BE2C (cell line): ENCODE measurements around the gene TENM4.

Experiments
- DNase-seq: peaks from one replicate; pipeline ENCODE4 v3.0.0-alpha.2; 2020
- H3K27me3 ChIP-seq: fragments of 250-450 bp; sonication (Bioruptor Pico); 2 replicates; pipeline ENCODE4 v1.5.1; 2020; ENCODE audit warnings: mild to moderate bottlenecking
- H3K36me3 ChIP-seq: fragments of 250-450 bp; sonication (Bioruptor Pico); 2 replicates; pipeline ENCODE4 v1.5.1; 2020; ENCODE audit warnings: mild to moderate bottlenecking
- H3K4me1 ChIP-seq: fragments of 250-450 bp; sonication (Bioruptor Pico); 2 replicates; pipeline ENCODE4 v1.5.1; 2020
- H3K4me3 ChIP-seq: 2 replicates; pipeline ENCODE4 v1.5.1; 2011; ENCODE audit warnings: low read depth, low read length
- H3K9me3 ChIP-seq: fragments of 250-450 bp; sonication (Bioruptor Pico); 2 replicates; pipeline ENCODE4 v1.5.1; 2020
- CTCF ChIP-seq: IDR thresholded peaks from 2 replicates; pipeline ENCODE4 v1.5.1; 2012; ENCODE audit warnings: mild to moderate bottlenecking, low read depth, low read length

Gene TENM4

GRCh38 chr11:79342236-79342635 lies 98.6 kb downstream of the TENM4 start:
- H3K4me1 ChIP-seq, result no peaks in the 10 kb centered on the region
- no peaks in the 10 kb centered on the region for H3K36me3 ChIP-seq
- no peak overlapping the region for H3K4me3 ChIP-seq

GRCh38 chr11:79340535-79340934 lies 100.3 kb downstream of the TENM4 start:
- H3K9me3 ChIP-seq, result no peaks in the 10 kb centered on the region
- H3K27me3 ChIP-seq, result no peaks in the 10 kb centered on the region
- no peak for TF ChIP-seq CTCF
- no peaks in the 10 kb centered on the region for H3K4me1 ChIP-seq
- H3K36me3 ChIP-seq, result no peaks in the 10 kb centered on the region
- DNase-seq, result no peak
- no peak overlapping the region for H3K4me3 ChIP-seq

More at GRCh38 chr11:79342236-79342635, 98.6 kb downstream of the TENM4 start:
- Histone ChIP-seq H3K9me3 (no peaks in the 10 kb centered on the region), H3K27me3 (no peaks in the 10 kb centered on the region)
- DNase-seq, result no peak
- no peak for TF ChIP-seq CTCF

DNA sequence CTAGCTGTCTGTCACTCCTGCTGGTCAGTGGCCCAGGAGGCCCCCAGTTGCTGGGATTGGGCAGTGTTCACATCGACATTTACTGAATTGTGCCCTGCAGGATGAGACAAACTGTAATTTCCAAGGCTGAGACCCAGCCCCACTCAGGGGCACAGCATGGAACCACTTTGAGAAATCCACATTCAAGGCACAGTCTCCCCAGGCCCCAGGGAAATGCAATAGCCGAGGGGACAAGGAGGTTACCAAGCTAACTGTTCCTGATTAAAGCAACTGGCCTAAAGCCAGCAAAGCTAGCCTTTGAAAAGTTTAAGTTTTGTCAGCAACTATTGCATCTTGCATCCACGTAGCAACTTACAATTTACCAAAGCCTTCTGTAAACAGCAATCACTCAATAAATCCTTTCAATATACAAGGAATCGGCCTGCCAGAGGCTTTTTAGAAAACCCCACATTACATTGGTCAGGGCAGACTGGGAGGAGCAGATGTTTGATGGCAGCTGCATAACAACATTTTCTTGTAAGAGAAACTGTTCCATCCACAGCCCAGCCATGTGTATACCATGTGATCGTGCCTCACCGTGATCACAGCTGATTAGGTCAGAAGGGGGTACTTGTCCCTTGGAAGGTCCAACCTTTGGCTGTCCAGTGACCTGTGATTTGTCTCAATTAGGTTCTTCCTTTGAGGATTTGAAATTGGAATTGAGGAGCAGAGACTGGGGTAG lies 103.9 kb downstream of the TENM4 start:
- H3K36me3 ChIP-seq, result no peaks in the 10 kb centered on the region
- H3K4me3 ChIP-seq, result no peak overlapping the region
- H3K4me1 ChIP-seq, result no peaks in the 10 kb centered on the region
- DNase-seq, result no peak
- no peak for TF ChIP-seq CTCF
- H3K9me3 ChIP-seq, result no peaks in the 10 kb centered on the region
- no peaks in the 10 kb centered on the region for H3K27me3 ChIP-seq

DNA sequence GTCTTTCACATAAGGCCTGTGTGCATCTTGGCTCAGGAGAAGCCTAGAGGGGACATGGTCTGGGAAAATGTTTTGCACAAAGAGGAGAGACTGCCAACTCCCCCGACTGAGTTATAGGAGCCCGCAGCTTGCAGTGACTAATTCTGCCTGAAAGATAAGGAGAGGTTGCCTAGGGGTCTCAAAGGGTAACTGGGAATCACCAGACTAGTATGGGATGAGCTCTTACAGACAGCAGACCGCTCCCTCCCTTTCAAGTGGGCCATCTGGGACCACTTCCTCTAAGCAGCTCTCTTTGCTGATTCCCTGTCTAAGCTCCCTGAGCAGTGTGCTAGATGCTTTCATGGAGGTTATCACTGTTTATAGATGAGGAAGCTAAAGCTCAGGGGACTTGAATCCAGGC lies 105.1 kb downstream of the TENM4 start:
- TF ChIP-seq CTCF, result no peak
- Histone ChIP-seq H3K4me1 (no peaks in the 10 kb centered on the region; the same call in 1 of the 2 replicates), H3K27me3 (no peaks in the 10 kb centered on the region), H3K36me3 (no peaks in the 10 kb centered on the region), H3K9me3 (no peaks in the 10 kb centered on the region), H3K4me3 (no peak overlapping the region)
- peak; percentile 35 for DNase-seq

GRCh38 chr11:79333355-79333754 lies 107.5 kb downstream of the TENM4 start:
- TF ChIP-seq CTCF, result no peak

GRCh38 chr11:79332017-79332416 lies 108.8 kb downstream of the TENM4 start:
- TF ChIP-seq CTCF, result no peak
- no peaks in the 10 kb centered on the region for H3K9me3 ChIP-seq
- DNase-seq, result no peak
- H3K4me3 ChIP-seq, result no peak overlapping the region
- H3K27me3 ChIP-seq, result no peaks in the 10 kb centered on the region
- no peaks in the 10 kb centered on the region; the same call in 1 of the 2 replicates for H3K4me1 ChIP-seq
- no peaks in the 10 kb centered on the region for H3K36me3 ChIP-seq

More at GRCh38 chr11:79333355-79333754, 107.5 kb downstream of the TENM4 start:
- Histone ChIP-seq H3K27me3 (no peaks in the 10 kb centered on the region), H3K4me3 (no peak overlapping the region), H3K4me1 (no peaks in the 10 kb centered on the region; the same call in 1 of the 2 replicates), H3K36me3 (no peaks in the 10 kb centered on the region), H3K9me3 (no peaks in the 10 kb centered on the region)
- no peak for DNase-seq
